ENCODE data around the gene MYCN.
"Not testable (repeated sequence)": the region's sequence is repeated elsewhere in the genome, so short reads cannot be mapped to it uniquely, and the experiment has no call there.

MYCN gene

GRCh38 chr2:15939854-15940660 lies at the start of gene MYCN:
TSS of gene MYCN (plus strand) at chr2:15940550. CDS start at chr2:15942065, 1,515 bp downstream.
- in situ Hi-C loops (cut with MboI; ENCODE audit: low sequenced_read_pairs) = no loop called here

GRCh38 chr2:15890936-15891905 lies 49.1 kb upstream of the MYCN start:
- in situ Hi-C loops (cut with MboI; ENCODE audit: low sequenced_read_pairs) = no loop called here

- in situ Hi-C loops (cut with MboI; ENCODE audit: low sequenced_read_pairs) = no loop called here
Observed at GRCh38 chr2:15892151-15892880, 48.0 kb upstream of the MYCN start.

GRCh38 chr2:15893085-15893484 lies 47.3 kb upstream of the MYCN start:
- in situ Hi-C loops (cut with MboI; ENCODE audit: low sequenced_read_pairs) = no loop called here

GRCh38 chr2:15893689-15894480 lies 46.5 kb upstream of the MYCN start:
- in situ Hi-C loops (cut with MboI; ENCODE audit: low sequenced_read_pairs) = no loop called here

GRCh38 chr2:15894481-15895144 lies 45.7 kb upstream of the MYCN start:
- in situ Hi-C loops (cut with MboI; ENCODE audit: low sequenced_read_pairs) = no loop called here

GRCh38 chr2:15895615-15896469 lies 44.5 kb upstream of the MYCN start:
- in situ Hi-C loops (cut with MboI; ENCODE audit: low sequenced_read_pairs) = no loop called here

- in situ Hi-C loops (cut with MboI; ENCODE audit: low sequenced_read_pairs) = no loop called here
Observed at GRCh38 chr2:15896859-15897258, 43.5 kb upstream of the MYCN start.

- in situ Hi-C loops (cut with MboI; ENCODE audit: low sequenced_read_pairs) = no loop called here
Observed at GRCh38 chr2:15897431-15898098, 42.8 kb upstream of the MYCN start.

- in situ Hi-C loops (cut with MboI; ENCODE audit: low sequenced_read_pairs) = no loop called here
Observed at GRCh38 chr2:15899327-15899612, 41.1 kb upstream of the MYCN start.

GRCh38 chr2:15899751-15900493 lies 40.4 kb upstream of the MYCN start:
- in situ Hi-C loops (cut with MboI; ENCODE audit: low sequenced_read_pairs) = no loop called here

- in situ Hi-C loops (cut with MboI; ENCODE audit: low sequenced_read_pairs) = no loop called here
Observed at GRCh38 chr2:15901095-15901807, 39.1 kb upstream of the MYCN start.

- in situ Hi-C loops (cut with MboI; ENCODE audit: low sequenced_read_pairs) = no loop called here
Observed at GRCh38 chr2:15901808-15902130, 38.6 kb upstream of the MYCN start.

GRCh38 chr2:15903910-15904309 lies 36.4 kb upstream of the MYCN start:
- in situ Hi-C loops (cut with MboI; ENCODE audit: low sequenced_read_pairs) = not testable (repeated sequence)

- in situ Hi-C loops (cut with MboI; ENCODE audit: low sequenced_read_pairs) = no loop called here
Observed at GRCh38 chr2:15905267-15905645, 35.1 kb upstream of the MYCN start.

- in situ Hi-C loops (cut with MboI; ENCODE audit: low sequenced_read_pairs) = no loop called here
Observed at GRCh38 chr2:15905986-15906491, 34.3 kb upstream of the MYCN start.

- in situ Hi-C loops (cut with MboI; ENCODE audit: low sequenced_read_pairs) = no loop called here
Observed at GRCh38 chr2:15906778-15907177, 33.6 kb upstream of the MYCN start.
